ENCODE measurements around the gene DUSP18.

DUSP18 gene

DNA sequence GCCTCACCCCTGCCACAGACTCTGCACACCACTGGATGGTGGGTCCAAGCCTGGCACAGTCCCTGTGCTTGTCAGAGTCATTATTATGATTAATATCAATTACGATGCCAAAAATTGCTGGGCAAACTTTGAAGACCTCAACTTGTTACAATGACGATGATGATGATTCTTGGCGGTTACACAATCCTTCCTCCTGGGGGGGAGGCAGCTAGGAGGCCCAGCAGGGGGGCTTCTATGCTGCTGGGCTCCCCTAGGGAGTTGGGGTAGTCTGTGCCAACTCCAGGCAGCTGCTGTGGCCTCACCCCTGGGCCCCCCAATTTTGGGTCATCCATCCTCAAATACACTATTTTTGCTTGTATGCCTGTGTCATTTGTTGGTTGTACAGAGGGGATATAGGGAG lies 20.1 kb downstream of the DUSP18 start:
- H3K4me1 ChIP-seq = no peaks in the 10 kb centered on the region
- no peaks in the 10 kb centered on the region for H3K27me3 ChIP-seq

DNA sequence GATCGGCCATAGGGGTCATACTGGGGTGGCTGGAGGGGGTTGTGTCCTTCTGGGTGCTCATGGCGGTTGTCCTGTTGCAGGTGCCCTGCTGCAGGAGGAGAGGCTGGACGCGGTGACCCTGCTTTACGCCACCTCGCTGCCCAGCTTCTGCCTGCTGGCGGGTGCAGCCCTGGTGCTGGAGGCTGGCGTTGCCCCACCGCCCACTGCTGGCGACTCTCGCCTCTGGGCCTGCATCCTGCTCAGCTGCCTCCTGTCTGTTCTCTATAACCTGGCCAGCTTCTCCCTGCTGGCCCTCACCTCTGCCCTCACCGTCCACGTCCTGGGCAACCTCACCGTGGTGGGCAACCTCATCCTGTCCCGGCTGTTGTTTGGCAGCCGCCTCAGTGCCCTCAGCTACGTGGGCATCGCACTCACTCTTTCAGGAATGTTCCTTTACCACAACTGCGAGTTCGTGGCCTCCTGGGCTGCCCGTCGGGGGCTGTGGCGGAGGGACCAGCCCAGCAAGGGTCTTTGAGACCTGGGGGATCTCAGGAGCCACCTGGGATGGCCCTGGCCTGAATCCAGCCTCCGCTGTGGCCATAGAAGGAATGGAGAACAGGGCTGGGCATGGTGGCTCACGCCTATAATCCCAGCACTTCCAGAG lies 21.0 kb downstream of the DUSP18 start:
- TF ChIP-seq, protein P1, sequence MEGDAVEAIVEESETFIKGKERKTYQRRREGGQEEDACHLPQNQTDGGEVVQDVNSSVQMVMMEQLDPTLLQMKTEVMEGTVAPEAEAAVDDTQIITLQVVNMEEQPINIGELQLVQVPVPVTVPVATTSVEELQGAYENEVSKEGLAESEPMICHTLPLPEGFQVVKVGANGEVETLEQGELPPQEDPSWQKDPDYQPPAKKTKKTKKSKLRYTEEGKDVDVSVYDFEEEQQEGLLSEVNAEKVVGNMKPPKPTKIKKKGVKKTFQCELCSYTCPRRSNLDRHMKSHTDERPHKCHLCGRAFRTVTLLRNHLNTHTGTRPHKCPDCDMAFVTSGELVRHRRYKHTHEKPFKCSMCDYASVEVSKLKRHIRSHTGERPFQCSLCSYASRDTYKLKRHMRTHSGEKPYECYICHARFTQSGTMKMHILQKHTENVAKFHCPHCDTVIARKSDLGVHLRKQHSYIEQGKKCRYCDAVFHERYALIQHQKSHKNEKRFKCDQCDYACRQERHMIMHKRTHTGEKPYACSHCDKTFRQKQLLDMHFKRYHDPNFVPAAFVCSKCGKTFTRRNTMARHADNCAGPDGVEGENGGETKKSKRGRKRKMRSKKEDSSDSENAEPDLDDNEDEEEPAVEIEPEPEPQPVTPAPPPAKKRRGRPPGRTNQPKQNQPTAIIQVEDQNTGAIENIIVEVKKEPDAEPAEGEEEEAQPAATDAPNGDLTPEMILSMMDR (IDR thresholded peaks at IDR 0.05; ENCODE audit: low read depth, low read length) = no peak
- H3K27me3 ChIP-seq = no peaks in the 10 kb centered on the region
- no peaks in the 10 kb centered on the region for H3K36me3 ChIP-seq
- no peaks in the 10 kb centered on the region for H3K9me3 ChIP-seq
- DNase-seq = no peak
- no peak overlapping the region for H3K4me3 ChIP-seq (ENCODE audit: low read depth, low read length)
- H3K4me1 ChIP-seq = no peaks in the 10 kb centered on the region

More for the DNA sequence above, 20.1 kb downstream of the DUSP18 start:
- TF ChIP-seq, protein P1 (IDR thresholded peaks at IDR 0.05; ENCODE audit: low read depth, low read length) = no peak
- Histone ChIP-seq H3K9me3 (no peaks in the 10 kb centered on the region), H3K36me3 (no peaks in the 10 kb centered on the region), H3K4me3 (ENCODE audit: low read depth, low read length) (no peak overlapping the region)
- DNase-seq = no peak

DNA sequence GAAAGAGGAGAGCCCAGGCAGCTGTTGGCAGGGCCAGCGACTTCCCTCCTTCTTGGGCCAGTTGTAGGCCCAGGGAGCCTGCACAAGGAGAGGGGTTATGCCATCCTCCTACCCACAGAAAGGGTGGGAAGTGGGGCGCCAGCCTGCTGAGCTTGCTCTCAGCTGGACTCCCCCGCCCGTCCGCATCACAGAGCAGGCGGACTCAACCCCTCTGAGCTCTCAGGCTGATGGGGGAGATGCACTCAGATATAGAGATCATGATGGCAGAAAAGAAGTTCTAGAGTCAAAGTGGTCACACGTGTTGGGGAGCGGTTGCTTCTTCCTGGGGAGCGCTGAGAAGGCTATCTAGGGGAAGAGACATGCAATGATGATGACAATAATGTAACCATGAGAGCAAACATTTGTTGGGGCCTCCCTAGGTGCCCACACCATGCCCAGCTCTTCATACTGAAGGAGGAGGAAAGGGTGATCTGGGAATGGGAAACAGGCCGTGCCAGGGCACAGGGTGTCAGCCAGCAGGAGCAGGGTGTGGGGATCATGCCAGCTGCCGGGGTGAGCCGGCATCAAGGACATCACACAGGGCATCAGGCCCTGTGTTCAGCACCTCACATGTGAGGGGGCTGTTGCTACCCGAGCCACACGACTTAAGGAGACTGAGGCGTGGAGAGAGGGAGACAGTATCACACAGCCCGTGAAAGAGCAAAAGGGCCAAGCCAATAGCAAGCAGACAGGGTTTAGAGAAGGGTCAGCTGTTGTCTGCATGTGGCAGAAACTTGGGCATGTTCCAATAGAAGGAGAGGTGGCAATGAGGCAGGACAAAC lies 24.4 kb downstream of the DUSP18 start:
- Histone ChIP-seq H3K4me1 (no peaks in the 10 kb centered on the region), H3K27me3 (no peaks in the 10 kb centered on the region), H3K9me3 (no peaks in the 10 kb centered on the region), H3K4me3 (ENCODE audit: low read depth, low read length) (no peak overlapping the region), H3K36me3 (no peaks in the 10 kb centered on the region)
- TF ChIP-seq, protein P1 (IDR thresholded peaks at IDR 0.05; ENCODE audit: low read depth, low read length) = no peak
- DNase-seq = no peak

DNA sequence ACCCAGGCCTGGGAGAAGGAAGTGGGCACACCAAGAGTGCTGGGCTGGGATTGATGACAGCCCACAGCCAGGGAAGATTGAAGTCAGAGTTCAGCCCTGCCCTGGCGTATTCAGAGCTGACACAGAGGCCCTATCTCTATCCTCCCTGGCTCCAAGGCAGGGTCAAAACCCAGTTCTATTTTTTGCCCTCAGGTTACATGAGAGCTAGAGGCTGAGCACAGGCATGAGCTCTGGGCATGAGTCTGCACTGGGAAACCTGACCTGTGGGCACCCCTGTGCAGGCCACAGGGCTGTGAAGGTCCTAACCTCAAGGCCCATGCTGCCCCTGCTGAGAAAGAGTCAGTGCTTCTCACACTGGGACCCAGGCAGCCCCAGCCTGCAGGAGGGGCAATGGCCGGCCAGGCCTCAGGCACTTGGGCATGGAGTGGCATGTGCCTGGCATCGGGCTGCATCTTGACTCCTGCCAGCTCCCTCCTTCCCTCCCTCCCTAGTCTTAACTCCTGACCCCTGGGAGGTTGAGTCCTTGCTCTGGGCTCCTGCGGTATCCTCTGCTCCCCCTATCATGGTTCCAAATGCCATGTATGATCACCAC lies 26.7 kb downstream of the DUSP18 start:
- Histone ChIP-seq H3K9me3 (no peaks in the 10 kb centered on the region), H3K4me3 (ENCODE audit: low read depth, low read length) (no peak overlapping the region), H3K36me3 (no peaks in the 10 kb centered on the region), H3K27me3 (no peaks in the 10 kb centered on the region), H3K4me1 (0 out of 2 replicates have a peak, but pooled peaks cover 3% of the 10 kb centered on the region)
- DNase-seq = no peak
- TF ChIP-seq, protein P1 (IDR thresholded peaks at IDR 0.05; ENCODE audit: low read depth, low read length) = no peak

DNA sequence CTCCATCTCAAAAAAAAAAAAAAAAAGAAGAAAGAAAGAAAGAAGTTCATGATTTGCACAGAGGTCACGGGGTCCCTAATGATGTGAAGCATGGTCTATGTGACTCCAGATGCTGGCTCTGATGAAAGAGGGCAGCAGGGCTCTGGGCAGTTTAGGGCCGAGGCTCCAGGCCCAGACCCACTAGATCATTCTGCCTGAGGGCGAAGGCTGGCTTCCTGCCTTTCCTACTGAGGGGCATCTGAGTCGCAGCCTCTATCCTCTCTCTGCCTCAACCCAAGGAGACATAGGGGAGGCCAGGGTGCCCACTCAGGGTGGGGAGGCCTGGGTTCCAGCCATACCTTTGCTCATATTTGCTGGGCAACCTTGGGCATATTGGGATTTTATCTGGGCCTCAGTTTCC lies 27.3 kb downstream of the DUSP18 start:
- DNase-seq = peak; percentile 34
- H3K27me3 ChIP-seq = no peaks in the 10 kb centered on the region
- no peaks in the 10 kb centered on the region for H3K9me3 ChIP-seq
- H3K4me1 ChIP-seq = 0 out of 2 replicates have a peak, but pooled peaks cover 3% of the 10 kb centered on the region
- TF ChIP-seq, protein P1 (IDR thresholded peaks at IDR 0.05; ENCODE audit: low read depth, low read length) = no peak
- no peak overlapping the region for H3K4me3 ChIP-seq (ENCODE audit: low read depth, low read length)
- no peaks in the 10 kb centered on the region for H3K36me3 ChIP-seq
